AML-193 (cell line): ENCODE results near the gene PTGER1.
A peak's percentile ranks its signal among the peaks of the same experiment; 100 is the strongest.
"Not testable (repeated sequence)": the region's sequence is repeated elsewhere in the genome, so short reads cannot be mapped to it uniquely, and the experiment has no call there.

Experiments used
- DNase-seq, 2 experiments: peaks; one replicate each; lab custom pipeline; 2025; lab: John Stamatoyannopoulos, UW

Gene PTGER1

GRCh38 chr19:14475251-14476073 lies at the start of gene PTGER1:
Gene PTGER1, minus strand, starts transcription at chr19:14475354. Its CDS starts 1,034 bp downstream, at chr19:14474320.
- no peak for DNase-seq

- no peak for DNase-seq
These were observed 45.4 kb upstream of the PTGER1 start for GRCh38 chr19:14520543-14520942.

- no peak for DNase-seq
These were observed 44.8 kb upstream of the PTGER1 start for GRCh38 chr19:14519860-14520407.

GRCh38 chr19:14519245-14519859 lies 44.2 kb upstream of the PTGER1 start:
- DNase-seq, result no peak

- DNase-seq, result peak; percentile 62 to 72
These were observed 42.8 kb upstream of the PTGER1 start, which contains the start of gene DNAJB1 for GRCh38 chr19:14517840-14518505. Gene DNAJB1, minus strand, starts transcription at chr19:14518397. Its CDS starts 48 bp downstream, at chr19:14518349.

- no peak for DNase-seq
These were observed 42.3 kb upstream of the PTGER1 start for GRCh38 chr19:14517446-14517839.

- DNase-seq, result no peak
These were observed 41.7 kb upstream of the PTGER1 start for GRCh38 chr19:14516746-14517438.

- no peak for DNase-seq
These were observed 40.9 kb upstream of the PTGER1 start for GRCh38 chr19:14516048-14516534.

GRCh38 chr19:14515501-14516047 lies 40.4 kb upstream of the PTGER1 start:
- no peak for DNase-seq

GRCh38 chr19:14514215-14514863 lies 39.2 kb upstream of the PTGER1 start:
- DNase-seq, result no peak

GRCh38 chr19:14512406-14512961 lies 37.3 kb upstream of the PTGER1 start:
- no peak for DNase-seq

GRCh38 chr19:14511229-14511593 lies 36.1 kb upstream of the PTGER1 start:
- DNase-seq, result no peak

- peak; percentile 36 for DNase-seq
These were observed 35.4 kb upstream of the PTGER1 start for GRCh38 chr19:14510311-14511228.

GRCh38 chr19:14507704-14508542 lies 32.8 kb upstream of the PTGER1 start:
- DNase-seq, result peak; percentile 59

- peak in 1 of 2 experiments; percentile 5 for DNase-seq
These were observed 30.5 kb upstream of the PTGER1 start for GRCh38 chr19:14505488-14506239.

GRCh38 chr19:14504575-14504974 lies 29.4 kb upstream of the PTGER1 start:
- not testable (repeated sequence) for DNase-seq

GRCh38 chr19:14503285-14503684 lies 28.1 kb upstream of the PTGER1 start:
- no peak for DNase-seq
